Gastroesophageal sphincter (tissue), 4 donors: Measurements from ENCODE around the gene SLC5A6. TPM values are rescaled to one million over a fixed set of nuclear protein-coding genes. Genes with fewer than 3 reads are reported as not detected.

Experiments
- ATAC-seq: fragments of 150-250 bp; one replicate; pipeline ENCODE4 v1.9.1; 2016; ENCODE audit warnings: mild to moderate bottlenecking, moderate library complexity
- H3K27ac ChIP-seq, 4 donors: fragments of 200-600 bp; sonication (generic) in 3 of 4; 1 replicate in 3 of 4; 2 replicates in 1 of 4; pipeline ENCODE4 v1.5.1; 2016 to 2019
- H3K27me3 ChIP-seq: fragments of 200-600 bp; sonication (generic); one replicate; pipeline ENCODE4 v1.5.1; 2019
- H3K36me3 ChIP-seq, 2 donors: fragments of 200-600 bp; sonication (generic); one replicate each; pipeline ENCODE4 v1.5.1; 2019; ENCODE audit warnings: control low read depth in 1 of 2
- H3K4me1 ChIP-seq, 3 donors: fragments of 200-600 bp; sonication (generic); 1 replicate in 2 of 3; 2 replicates in 1 of 3; pipeline ENCODE4 v1.5.1; 2016 to 2019; ENCODE audit warnings: control low read depth in 2 of 3
- H3K4me3 ChIP-seq, 2 donors: fragments of 200-600 bp; sonication (generic); one replicate each; pipeline ENCODE4 v1.5.1; 2019; ENCODE audit warnings: mild to moderate bottlenecking in 1 of 2, moderate library complexity in 1 of 2
- H3K9me3 ChIP-seq, 3 donors: fragments of 200-600 bp; sonication (generic); one replicate each; pipeline ENCODE4 v1.5.1; 2017 to 2019; ENCODE audit warnings: control low read depth in 2 of 3
- CTCF ChIP-seq, 4 experiments: fragments of 200-600 bp in 2 of 4; fragments of 450-650 bp in 2 of 4; sonication (generic) in 1 of 4; IDR thresholded peaks; one replicate each; pipeline ENCODE4 v1.5.1; 2017 to 2019; ENCODE audit warnings: antibody characterized with exemption in 4 of 4, mild to moderate bottlenecking in 2 of 4, moderate library complexity in 2 of 4
- EP300 ChIP-seq: sonication (generic); formaldehyde crosslinking; IDR thresholded peaks from one replicate; pipeline ENCODE4 v1.6.1; 2017; ENCODE audit warnings: antibody characterized with exemption, mild to moderate bottlenecking
- POLR2A ChIP-seq, 2 donors: fragments of 450-650 bp; IDR thresholded peaks; one replicate each; pipeline ENCODE4 v1.6.1; 2017; ENCODE audit warnings: antibody characterized with exemption in 2 of 2, mild to moderate bottlenecking in 2 of 2, moderate library complexity in 1 of 2
- POLR2AphosphoS5 ChIP-seq: sonication (generic); formaldehyde crosslinking; IDR thresholded peaks from one replicate; pipeline ENCODE4 v1.6.1; 2017; ENCODE audit warnings: antibody characterized with exemption
- WGBS, 2 donors: methylation state at CpG; one replicate each; pipeline ENCODE4 v1.1.5; 2018; ENCODE audit warnings: low coverage in 1 of 2; 5-methylcytosine and 5-hydroxymethylcytosine counted together
- total RNA-seq, 4 donors: library from RNA; depleted of rRNA; stranded (reverse); fragments of >200 nt; gene quantifications; one replicate each; pipeline ENCODE4 v1.1.0, GENCODE V29; 2016

SLC5A6 gene
- total RNA-seq, 4 donors from 2014 or later, result 8.3 to 16.8 (median 13.5) TPM

GRCh38 chr2:27233341-27233740 lies 21.3 kb upstream of the SLC5A6 start:
- no peak for TF ChIP-seq CTCF (IDR thresholded peaks at IDR 0.05)
- no peak for TF ChIP-seq POLR2A (IDR thresholded peaks at IDR 0.05)
- no peak for TF ChIP-seq EP300
- no peak for TF ChIP-seq POLR2AphosphoS5
- Histone ChIP-seq H3K27me3 (no peaks in the 10 kb centered on the region), H3K9me3 (no peaks in the 10 kb centered on the region), H3K4me3 (no peak overlapping the region), H3K27ac (no peak overlapping the region), H3K36me3 (peaks cover 0 to 100% of the 10 kb centered on the region in 2 donors), H3K4me1 (no peaks in the 10 kb centered on the region)
- no CpG with 5 or more reads among the region's 14 CpGs for WGBS, 2 donors
- ATAC-seq, result no peak

GRCh38 chr2:27231921-27232320 lies 19.9 kb upstream of the SLC5A6 start:
- ATAC-seq, result no peak
- Histone ChIP-seq H3K9me3 (no peaks in the 10 kb centered on the region), H3K27me3 (no peaks in the 10 kb centered on the region), H3K4me1 (no peaks in the 10 kb centered on the region), H3K27ac (no peak overlapping the region), H3K4me3 (no peak overlapping the region), H3K36me3 (peaks cover 0 to 100% of the 10 kb centered on the region in 2 donors)
- no peak for TF ChIP-seq POLR2A (IDR thresholded peaks at IDR 0.05)
- TF ChIP-seq CTCF (IDR thresholded peaks at IDR 0.05), result no peak
- TF ChIP-seq POLR2AphosphoS5, result no peak
- TF ChIP-seq EP300, result no peak
- 76 to 80% methylated on average over 2 to 3 of the region's 13 CpGs for WGBS, 2 donors

GRCh38 chr2:27227501-27227900 lies 15.4 kb upstream of the SLC5A6 start:
- Histone ChIP-seq H3K36me3 (peaks cover 0 to 100% of the 10 kb centered on the region in 2 donors), H3K4me3 (no peak overlapping the region), H3K27ac (no peak overlapping the region), H3K4me1 (no peaks in the 10 kb centered on the region), H3K9me3 (no peaks in the 10 kb centered on the region), H3K27me3 (no peaks in the 10 kb centered on the region)
- TF ChIP-seq EP300, result no peak
- TF ChIP-seq POLR2AphosphoS5, result no peak
- no peak for TF ChIP-seq POLR2A (IDR thresholded peaks at IDR 0.05)
- TF ChIP-seq CTCF (IDR thresholded peaks at IDR 0.05), result no peak
- WGBS, 2 donors, result 80 to 94% methylated on average over 2 of the region's 2 CpGs
- no peak for ATAC-seq

GRCh38 chr2:27225526-27225925 lies 13.5 kb upstream of the SLC5A6 start:
- no peak for ATAC-seq
- no peak overlapping the region for H3K27ac ChIP-seq
- H3K4me1 ChIP-seq, result no peaks in the 10 kb centered on the region
- no peaks in the 10 kb centered on the region for H3K27me3 ChIP-seq
- TF ChIP-seq POLR2A (IDR thresholded peaks at IDR 0.05) (no peak), CTCF (IDR thresholded peaks at IDR 0.05) (no peak)
- 100% methylated on average over 5 of the region's 9 CpGs; no CpG with 5 or more reads in 1 of the 2 donors for WGBS, 2 donors
- no peak overlapping the region for H3K4me3 ChIP-seq
- no peaks in the 10 kb centered on the region for H3K9me3 ChIP-seq
- peaks cover 0 to 97% of the 10 kb centered on the region in 2 donors for H3K36me3 ChIP-seq

GRCh38 chr2:27223416-27223815 lies 11.3 kb upstream of the SLC5A6 start:
- Histone ChIP-seq H3K4me3 (no peak overlapping the region), H3K36me3 (peaks cover 0 to 87% of the 10 kb centered on the region in 2 donors), H3K27me3 (no peaks in the 10 kb centered on the region), H3K9me3 (no peaks in the 10 kb centered on the region), H3K4me1 (peaks cover 0 to under 1% (median 0%) of the 10 kb centered on the region in 3 donors), H3K27ac (no peak overlapping the region)
- no peak for TF ChIP-seq POLR2A (IDR thresholded peaks at IDR 0.05)
- TF ChIP-seq CTCF (IDR thresholded peaks at IDR 0.05), result no peak
- TF ChIP-seq POLR2AphosphoS5, result no peak
- no peak for TF ChIP-seq EP300
- no peak for ATAC-seq
- 93 to 98% methylated on average over 5 of the region's 6 CpGs for WGBS, 2 donors
